DMS 273 (cell line): Measurements from ENCODE around the gene OR6X1.
A peak's percentile ranks its signal among the peaks of the same experiment; 100 is the strongest.
"Not testable (repeated sequence)": the region's sequence is repeated elsewhere in the genome, so short reads cannot be mapped to it uniquely, and the experiment has no call there.

Experiments used
- DNase-seq: peaks from one replicate; lab custom pipeline; 2025; ENCODE audit not compliant: unreplicated experiment; lab: John Stamatoyannopoulos, UW

Gene OR6X1

DNA sequence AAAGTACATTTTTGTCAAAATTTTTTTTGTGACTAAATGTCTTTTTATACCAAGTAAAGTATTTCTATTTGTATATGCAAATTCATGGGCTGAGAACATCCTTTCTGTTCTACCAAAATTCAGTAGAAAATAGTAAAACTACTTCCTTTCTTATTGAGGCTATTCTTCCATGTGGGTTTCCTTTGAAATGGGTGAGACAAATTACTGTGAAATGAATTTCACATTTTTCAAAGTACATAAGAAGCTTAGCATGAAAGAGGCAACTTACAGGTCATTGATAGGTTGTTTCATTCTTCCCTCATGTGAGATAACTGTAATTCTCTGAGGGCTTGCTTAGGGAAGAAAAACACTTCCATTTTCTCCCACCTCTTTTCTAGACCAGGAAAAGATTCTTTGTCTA, 1.0 kb upstream of the OR6X1 start:
- DNase-seq: no peak

DNA sequence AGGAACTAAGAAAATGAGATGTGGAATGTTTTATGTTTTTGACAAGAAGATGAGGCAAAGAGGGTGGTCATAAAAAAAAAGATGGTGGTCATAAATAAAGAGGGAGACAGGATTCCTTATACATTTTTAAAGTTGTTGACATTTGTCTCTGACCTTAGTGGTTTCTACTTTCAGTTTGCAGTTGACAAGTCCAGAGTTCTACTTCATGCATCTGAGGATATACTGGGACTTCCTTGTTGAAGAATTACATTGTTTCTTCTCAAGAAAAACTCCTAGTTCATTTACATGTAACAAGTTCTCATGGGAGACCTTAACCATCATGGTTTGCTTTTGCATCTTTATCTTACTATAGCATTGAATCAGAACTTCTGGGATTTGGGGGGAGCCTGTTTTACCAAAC, 1.2 kb downstream of the OR6X1 start:
- DNase-seq: no peak

DNA sequence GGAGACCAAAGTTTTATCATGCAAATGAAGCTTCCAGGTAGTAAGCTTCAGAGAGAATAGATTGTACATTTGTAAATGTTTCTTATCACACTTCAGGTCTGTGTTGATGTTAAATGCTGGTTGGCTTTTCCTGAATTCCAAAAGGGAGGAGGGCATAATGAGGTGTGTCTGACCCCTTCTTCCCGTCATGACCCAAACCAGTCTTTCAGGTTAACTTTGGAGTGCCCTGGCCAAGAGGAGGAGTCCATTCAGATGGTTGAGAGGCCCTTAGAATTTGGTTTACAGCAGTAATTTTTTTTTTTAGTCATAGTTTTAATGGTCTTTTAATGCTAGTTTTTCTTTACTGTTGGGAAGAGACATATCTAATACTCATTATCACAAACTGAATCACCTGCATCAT, 2.5 kb downstream of the OR6X1 start:
- no peak for DNase-seq

DNA sequence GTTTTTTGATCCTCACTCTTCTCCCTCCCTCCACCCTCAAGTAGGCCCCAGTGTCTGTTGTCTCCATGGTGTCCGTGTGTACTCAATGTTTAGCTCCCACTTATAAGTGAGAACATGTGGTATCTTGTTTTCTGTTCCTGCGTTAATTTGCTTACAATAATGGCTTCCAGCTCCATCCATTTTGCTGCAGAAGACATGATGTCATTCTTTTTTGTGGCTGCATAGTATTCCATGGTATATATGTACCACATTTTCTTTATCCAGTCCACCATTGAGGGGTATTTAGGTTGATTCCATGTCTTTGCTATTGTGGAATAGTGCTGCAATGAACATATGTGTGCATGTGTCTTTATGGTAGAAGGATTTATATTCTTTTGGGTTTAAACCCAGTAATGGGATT, 6.0 kb downstream of the OR6X1 start:
- not testable (repeated sequence) for DNase-seq

DNA sequence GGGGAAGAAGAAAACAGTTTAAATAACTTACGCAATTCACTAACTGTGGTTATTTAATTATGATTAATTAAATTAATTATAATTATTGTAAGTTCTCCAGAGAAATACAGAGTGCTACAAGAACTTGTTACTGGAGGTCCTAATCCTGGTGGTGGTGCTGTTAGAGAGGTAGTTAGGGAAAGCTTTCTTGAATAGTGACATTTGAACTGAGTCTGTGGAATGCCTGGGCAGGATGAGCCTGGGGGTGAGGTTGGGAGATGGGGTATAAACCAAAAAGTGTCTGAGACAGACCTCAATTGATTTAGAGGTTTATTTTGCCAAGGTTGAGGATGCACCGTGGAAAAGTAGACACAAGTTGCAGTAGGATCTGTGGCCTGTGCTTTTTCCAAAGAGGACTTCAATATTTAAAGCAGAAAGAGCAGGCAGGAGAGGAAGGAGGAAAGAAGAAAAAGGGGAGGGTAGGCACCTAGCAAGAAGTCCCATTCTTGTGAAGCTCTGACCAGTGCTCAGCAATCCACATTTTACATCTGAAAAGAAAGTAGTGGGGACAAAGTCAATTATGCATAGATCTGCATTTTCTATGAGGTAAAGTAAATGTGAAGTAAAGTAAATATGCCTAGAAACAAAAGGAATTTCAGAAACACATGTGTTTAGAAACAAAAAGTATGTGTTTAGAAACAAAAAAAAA, 8.4 kb downstream of the OR6X1 start:
- no peak for DNase-seq

DNA sequence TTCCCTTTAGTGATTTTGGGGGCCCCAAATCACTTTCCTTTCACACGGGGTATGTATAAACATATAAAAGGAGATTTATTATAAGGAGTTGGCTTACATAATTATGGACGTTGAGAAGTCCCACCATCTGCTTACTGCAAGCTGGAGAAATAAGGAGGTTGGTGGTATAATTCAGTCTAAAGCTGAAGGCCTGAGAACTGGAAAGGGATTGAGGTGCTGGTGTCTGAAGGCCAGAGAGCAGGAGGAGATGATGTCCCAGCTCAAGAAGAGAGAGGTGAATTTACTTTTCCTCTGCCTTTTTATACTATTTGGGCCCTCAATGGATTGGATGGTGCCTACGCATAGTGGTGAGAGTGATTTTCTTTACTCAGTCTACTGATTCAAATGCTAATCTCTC, 11.6 kb downstream of the OR6X1 start:
- DNase-seq: peak; percentile 37

DNA sequence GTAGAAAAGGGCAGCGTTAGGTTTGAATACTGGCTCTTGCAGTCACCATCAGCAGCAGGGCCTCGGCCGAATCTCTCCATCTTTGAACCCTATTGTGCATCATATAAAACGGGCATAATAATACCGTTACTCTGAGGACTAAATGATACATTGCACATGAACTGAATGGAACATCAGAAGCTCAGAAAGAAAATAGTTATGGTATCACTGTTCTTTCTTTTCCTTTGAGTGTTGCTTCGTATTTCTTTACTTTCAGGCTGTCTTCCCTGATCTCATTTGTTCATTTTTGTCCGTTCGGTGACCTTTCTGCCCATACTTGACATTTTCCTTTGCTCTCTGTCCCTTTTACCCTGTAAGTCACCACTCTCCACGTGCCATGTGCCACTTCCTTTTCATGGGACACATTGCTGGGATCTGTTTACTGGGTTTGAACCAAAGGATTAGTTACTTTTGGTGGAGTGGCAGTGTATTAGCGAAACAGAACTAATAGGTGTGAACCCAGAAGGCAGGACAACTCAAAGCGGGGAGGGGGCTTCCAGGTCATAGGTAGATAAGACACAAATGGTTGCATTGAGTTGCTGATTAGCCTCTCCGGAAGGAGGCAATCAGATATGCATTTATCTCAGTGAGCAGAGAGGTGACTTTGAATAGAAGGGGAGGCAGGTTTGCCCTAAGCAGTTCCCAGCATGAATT, 12.1 kb downstream of the OR6X1 start:
- DNase-seq: peak; percentile 37

DNA sequence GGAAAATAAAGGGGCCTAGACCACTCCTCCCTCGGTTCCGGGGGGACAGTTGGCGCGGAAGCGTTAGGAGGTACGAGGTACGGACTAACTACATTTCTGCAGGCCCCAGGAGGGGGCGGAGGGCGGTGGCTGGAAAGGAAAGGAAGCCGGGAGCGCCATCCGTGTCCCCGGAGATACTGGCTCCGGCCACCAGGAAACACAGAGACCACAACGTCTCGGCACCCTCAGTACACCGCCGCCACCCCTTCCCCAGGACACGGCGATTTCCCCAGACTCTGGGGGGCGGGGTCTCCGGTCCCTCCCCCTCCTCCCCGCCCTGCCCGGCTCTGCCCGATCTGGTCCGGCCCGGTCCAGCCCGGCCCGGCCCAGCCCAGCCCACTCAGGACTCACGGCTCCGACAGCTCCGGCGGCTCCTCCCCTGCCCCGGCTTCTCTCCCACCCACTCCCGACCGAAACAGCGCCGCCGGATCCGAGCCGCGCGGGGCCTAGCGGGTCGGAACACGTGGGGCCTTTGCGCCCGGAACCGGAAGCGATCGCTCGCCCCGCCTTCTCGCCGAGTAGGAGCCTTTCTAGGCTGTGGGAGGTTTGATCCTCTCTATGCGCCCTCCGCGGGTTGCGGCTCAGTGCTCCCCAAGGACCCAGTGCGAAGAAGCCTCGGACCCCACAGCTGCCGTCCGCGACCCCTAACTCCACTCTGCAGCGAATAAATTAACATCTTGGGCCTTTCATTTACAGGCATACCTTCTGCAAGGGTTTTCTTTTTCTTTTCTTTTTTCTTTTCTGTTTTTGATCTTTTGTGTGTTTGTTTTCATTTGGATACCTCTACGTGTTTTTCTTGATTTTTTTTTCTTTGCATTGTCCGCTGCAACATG, 12.9 kb downstream of the OR6X1 start, which contains the start of gene ZNF202:
TSS of gene ZNF202 (minus strand) at position 502 of the 872 bp plus-strand sequence. CDS start 10,772 bp downstream, outside the sequence.
- peak; percentile 94 for DNase-seq

DNA sequence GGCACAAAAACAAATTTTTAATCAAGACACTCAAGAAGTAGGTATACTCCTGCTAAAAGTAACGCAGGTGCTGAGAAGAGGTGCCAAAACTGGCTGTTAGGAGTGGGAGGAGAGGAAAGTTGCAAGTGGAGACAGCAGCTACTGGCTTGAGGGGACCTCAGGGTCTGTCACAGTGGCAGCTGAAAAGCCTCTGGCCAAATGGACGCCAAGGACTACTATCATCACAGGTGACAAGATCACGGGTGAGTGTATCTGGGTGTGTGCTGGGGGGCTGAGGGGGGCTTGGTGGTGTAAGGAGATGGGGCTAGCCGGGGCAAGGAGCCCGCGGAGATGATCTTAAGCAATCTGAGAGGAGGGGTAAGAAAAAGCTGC, 13.5 kb downstream of the OR6X1 start:
- DNase-seq: peak; percentile 29

DNA sequence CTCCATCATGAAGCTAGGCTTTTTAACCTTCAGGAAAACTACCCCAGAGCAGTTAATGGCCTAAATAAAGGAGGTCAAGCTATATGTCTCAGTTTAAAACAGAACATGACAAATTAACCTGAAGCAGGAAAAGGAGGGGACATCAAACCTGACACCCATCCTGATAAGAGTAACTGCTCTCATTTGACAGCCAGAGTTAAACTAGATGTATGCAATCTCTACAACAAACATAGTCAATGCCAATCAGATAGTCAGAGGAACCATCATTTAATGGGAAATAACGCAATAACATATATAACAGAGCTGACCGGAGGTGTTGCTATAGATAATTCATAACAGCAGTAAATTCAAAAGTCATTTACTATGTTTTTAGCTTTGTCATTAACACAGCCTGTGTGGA, 15.9 kb downstream of the OR6X1 start:
- no peak for DNase-seq

DNA sequence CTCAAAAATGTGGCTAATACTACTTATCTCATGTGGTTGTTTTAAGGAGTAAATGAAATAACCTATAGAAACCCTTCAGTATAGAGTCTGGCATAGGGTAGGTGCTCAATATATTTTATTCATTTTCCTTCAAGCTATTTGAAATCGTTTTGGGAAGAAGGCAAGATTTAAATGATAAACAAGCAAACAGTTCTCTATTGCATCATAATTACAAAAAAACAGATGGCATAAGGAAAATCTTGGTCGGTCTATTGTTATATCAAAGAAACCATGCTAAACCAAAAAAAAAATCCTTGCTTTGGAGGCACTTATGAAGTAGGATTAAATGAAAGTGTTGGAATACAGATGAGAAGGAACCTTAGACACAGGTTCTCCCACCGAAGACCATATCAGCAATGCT, 17.5 kb downstream of the OR6X1 start:
- no peak for DNase-seq

DNA sequence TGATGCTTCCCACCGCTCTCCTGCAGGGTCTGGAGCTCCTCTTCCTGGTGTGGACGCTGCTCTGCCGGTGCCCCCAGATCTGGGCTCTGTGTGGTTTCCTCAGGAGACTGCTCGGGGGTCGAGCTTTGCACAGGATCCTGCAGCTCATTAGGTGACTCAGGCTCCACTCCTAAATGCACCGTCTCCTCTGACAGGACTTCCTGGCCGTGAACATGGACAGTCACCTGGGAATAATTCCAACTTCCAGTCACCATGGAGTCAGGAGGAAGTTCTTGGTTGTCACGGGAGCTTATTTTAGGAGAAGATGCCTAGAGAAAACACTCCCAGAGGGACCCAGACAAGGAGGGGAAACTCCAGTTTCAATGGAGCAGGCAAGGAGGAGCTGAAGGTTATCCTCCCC, 24.7 kb downstream of the OR6X1 start:
- no peak for DNase-seq

DNA sequence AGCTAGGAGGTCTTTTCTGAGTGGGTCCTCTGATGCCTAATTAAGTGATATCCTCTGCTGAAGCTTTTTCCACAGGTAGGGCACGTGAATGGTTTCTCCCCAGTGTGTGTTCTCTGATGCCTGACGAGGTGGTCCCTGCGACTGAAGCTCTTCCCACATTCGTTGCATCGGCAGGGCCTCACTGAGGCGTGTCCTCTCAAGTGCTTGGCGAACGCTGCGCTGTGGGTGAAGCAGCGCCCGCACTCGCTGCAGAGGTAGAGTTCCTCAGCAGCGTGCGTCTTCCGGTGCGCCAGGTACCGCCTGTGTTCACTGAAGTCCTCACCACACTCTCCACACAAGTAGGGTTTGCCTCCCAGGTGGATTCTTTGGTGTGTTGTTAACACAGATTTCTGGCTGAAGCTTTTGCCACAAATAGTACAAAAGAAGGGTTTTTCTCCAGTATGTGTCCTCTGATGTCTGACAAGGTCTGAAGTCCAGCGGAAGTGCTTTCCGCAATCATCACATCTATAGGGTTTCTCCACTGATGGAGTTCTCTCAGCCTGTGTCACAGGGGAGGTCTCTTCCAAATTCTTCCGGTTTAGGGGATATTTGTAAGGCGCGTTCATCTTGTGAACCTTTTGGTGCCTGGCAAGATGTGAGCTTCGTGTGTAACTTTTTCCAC, 28.2 kb downstream of the OR6X1 start:
- no peak for DNase-seq

DNA sequence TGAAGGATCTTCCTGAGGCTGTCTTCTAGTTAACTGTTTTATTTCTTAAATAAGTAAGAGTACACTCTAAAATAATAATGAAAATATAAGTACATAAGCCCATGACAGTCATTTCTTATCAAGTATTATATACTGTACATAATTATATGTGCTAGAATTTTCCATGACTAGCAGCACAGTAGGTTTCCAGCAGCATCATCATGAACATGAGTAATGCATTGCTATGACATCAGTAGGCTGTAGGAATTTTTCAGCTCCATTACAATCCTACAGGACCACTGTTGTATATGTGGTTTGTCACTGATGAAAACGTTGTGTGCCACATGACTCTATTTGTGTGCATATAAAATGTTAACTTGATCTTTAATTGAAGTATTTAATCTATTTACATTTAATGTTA, 34.9 kb downstream of the OR6X1 start:
- DNase-seq: no peak

DNA sequence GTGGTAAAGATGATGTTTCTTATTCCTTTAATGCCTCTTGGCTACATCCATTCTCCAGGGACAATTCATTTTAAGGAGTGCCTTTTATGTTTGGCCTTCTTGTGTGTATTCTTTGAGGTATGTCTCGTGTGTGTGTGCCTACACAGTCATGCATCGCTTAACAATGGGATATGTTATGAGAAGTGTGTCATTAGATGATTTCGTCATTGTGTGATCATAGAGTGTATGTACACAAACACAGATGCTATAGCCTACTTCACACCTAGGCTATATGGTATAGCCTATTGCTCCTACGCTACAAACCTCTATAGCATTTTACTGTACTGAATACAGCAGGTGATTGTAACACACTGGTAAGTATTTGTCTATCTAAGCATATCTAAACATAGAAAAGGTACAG, 35.8 kb downstream of the OR6X1 start:
- no peak for DNase-seq

DNA sequence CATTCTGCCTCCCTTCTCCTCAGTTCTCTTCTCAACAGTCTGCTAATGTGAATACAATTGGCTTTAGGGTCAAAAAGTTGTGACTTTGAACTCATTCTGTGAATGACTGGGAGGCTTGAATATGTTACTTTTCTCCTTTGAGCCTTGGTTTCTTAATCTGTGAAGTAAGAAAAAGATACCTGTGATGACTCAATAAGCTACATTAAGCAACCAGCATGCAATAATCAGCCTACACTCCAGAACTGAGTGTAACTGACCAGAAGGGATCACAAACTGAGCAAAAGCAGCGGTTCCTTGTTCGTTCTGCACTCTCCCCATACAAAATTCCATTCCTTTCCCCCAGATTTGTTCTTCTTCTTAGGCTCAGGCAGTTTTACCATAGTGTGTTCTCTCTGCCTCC, 36.3 kb downstream of the OR6X1 start:
- no peak for DNase-seq

DNA sequence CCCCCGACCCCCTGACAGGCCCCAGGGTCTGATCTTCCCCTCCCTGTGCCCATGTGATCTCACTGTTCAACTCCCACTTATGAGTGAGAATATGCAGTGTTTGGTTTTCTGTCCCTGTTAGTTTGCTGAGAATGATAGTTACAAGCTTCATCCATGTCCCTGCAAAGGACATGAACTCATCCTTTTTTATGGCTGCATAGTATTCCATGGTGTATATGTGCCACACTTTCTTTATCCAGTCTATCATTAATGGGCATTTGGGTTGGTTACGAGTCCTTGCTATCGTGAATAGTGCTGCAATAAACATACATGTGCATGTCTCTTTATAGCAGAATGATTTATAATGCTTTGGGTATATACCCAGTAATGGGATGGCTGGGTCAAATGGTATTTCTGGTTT, 41.7 kb downstream of the OR6X1 start:
- DNase-seq: not testable (repeated sequence)

DNA sequence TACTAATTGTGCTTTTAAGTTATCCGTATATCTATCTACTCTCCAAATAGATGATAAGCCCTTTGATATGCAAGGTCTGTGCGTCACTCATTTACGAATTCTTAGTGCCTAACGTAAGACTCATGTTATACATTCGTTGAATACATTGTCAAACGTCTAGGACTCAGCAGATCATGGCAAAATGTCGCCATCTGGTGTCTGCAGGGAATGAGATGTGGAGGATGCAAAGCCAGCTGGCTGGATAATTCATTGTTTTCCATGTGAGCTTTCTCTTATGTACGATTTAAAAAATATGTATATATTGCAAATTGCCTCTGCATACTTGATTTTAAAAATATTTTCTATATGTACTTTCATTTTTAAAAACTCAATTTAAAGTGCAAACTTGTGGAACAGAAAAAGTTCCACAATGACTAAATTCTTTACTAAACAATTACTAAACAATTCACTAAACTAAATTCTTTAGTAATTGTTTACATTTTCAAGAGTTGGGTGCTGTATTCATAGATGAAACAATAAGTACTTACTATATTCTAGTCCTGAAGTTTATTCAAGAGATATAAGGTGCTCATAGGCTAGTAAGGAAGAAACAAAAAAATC, 46.6 kb downstream of the OR6X1 start:
- peak; percentile 84 for DNase-seq

DNA sequence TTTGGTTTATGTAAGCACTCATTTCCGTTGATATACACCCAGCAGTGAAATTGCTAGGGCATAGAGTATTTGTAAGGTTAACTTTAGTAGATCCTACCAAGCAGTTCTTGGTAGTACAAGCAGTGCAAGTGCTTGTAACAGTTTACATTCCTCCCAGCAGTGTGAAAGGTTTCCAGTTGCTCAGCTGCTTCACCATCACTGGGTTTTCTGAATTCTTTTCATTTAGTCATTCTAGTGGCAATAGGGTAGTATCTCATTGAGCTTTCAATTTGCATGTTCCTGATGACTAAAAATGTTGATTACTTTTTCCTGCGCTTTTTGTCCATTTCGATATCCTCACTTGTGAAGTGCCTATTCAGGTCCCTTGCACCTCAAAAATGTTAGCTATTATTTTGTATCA, 47.1 kb downstream of the OR6X1 start:
- no peak for DNase-seq

DNA sequence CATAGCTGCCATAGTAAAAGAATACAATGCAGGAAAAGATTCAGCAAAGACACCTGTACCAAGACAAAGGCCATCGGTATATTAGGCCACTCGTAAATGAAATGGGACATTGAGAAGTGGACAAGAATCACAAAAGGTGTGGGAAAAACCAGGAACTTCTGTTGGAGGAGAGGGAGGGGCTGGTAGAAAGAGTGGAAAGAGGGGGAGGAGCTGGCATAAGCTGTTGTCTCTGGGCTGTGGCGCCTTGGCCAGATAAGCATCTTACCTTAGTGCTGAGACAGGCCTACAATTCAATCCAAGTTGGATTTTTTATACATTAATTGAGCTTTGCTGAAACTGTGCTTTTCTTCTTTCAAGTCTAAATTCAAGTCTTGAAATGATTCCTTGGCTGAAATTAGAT, 50.0 kb downstream of the OR6X1 start:
- DNase-seq: no peak
